GM18526 (cell line): ENCODE results near the gene IRAK2.

Experiments used
- POLR2A ChIP-seq: IDR thresholded peaks from 3 replicates; pipeline ENCODE4 v1.6.1; 2011; ENCODE audit not compliant: insufficient read length; ENCODE audit errors: extremely low read depth

Gene IRAK2

DNA sequence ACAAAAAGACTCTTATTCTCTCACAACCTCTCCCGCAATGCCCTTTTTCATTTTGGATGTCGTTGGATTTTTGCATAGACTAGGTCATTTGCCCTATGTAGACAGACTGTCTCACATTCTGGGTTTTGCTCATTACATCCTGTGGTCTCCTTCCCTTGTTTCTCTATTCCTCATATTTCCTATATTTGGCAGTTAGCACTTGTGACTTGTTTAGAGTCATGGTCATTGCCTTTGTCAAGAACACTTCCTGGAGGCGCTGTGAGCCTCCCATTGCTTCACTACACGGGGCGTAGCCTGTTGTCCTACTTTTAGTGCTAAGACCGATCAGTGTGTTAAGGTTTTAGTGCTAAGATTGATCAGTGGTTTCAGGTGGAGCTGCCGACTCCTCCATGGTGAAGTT lies 67.4 kb downstream of the IRAK2 start:
- TF ChIP-seq POLR2A, result no peak

DNA sequence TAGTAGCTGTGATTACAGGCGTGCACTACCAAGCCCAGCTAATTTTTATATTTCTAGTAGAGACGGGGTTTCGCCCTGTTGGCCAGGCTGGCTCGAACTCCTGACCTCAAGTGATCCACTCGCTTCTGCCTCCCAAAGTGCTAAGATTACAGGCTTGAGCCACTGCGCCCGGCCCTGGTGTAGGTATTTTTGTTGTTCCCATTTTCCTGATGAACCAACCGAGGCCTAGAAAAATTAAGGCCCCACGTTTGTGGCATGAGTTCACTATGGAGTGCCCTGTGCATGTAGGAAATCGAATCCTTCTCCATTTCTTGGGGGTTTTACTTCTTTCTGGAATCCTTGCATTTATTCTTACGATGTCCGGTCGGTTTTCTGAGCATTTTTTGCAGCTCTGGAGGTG lies 69.3 kb downstream of the IRAK2 start:
- TF ChIP-seq POLR2A, result no peak

DNA sequence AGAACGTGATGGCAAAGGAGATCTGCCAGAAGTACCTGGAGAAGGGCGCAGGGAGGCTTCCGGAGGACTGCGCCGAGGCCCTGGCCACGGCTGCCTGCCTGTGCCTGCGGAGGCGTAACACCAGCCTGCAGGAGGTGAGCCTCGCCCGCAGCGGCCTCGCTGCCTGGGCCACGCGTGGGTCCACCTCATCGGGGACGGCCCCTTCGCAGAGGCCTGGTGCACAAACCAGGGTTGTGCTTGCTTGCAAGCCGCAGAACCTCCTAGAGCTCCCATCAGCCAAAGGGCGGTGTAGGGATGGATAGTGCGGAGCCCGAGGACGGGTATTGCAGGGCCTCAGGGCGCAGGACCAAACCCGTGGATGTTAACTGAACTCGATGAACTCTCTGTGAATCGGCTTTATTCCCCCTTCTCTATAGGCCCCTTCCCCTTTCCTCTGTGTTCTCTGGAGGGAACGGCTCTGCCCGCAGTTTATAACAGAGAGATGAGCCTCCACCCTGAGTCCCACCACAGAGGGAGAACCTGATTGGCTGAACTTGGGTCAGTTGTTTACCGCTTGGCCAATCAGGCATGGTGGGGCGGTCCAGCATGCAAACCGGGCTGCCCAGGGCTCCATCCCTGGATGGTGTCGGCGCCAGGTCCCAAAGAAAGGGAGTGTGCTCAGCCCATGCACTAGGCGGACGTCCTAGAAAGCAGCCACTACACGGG lies 70.0 kb downstream of the IRAK2 start:
- TF ChIP-seq POLR2A, result no peak

DNA sequence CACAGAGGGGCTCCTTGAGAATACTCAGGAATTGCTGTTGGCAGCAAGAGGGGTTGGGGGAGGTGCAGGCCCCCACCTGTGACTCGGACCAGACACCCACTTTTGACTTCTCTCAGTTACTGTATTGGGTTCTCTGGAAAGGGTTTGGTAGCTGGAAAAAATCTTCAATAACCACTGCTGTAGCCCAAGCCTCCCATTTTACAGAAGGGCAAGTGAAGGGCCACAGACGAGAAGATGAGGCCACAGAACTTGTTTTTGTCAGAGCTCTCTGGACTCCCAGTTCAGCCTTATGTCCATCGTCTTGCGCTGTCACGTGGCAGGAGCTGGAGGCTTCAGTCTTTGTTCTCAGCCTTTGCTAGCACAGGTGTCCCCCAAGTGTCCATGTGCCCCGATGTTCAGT lies 70.8 kb downstream of the IRAK2 start:
- TF ChIP-seq POLR2A, result no peak

DNA sequence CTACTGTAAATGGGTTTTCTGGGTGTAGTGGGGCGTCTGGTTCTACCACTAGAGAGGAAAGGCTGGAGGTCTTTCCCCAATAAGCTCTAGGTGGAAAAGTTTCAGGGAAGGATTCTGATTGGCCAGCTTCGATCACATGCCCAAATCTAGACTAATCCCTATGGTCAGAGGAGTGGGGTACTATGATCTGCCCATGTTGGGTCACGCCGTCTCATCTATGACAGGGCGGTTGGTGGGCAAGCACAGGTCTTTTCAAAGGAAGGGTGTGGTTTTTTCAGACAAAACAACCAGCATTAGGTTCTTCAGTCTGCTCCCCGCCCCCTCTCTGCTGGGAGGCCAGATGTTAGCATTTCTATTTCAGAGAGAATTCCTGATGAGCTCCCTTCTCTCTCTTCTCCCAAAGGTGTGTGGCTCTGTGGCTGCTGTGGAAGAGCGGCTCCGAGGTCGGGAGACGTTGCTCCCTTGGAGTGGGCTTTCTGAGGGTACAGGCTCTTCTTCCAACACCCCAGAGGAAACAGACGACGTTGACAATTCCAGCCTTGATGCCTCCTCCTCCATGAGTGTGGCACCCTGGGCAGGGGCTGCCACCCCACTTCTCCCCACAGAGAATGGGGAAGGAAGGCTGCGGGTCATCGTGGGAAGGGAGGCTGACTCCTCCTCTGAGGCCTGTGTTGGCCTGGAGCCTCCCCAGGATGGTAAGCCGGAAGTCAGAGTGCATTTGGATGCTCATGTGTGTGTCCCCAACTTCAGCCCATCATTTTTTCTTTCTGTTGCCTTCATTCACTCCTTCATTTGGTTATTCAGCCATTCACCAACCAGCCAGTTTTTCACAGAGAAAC lies 73.8 kb downstream of the IRAK2 start:
- TF ChIP-seq POLR2A, result no peak

DNA sequence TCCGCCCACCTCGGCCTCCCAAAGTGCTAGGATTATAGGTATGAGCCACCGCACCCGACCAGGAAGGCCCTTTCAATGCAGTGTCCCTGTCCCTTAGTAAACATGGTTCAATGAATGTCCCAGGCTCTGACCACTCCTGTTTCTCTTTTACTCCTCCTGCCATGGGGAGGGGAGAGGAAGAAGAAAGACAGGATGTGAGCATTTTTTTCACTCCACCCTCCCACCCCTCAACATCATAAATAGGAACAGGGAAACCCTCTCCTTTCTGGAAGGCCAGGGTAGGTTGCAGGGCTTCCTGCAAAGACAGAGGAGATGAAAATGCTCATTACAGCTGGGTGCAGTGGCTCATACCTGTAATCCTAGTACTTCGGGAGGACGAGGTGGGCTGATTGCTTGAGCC lies 76.1 kb downstream of the IRAK2 start:
- TF ChIP-seq POLR2A, result no peak

DNA sequence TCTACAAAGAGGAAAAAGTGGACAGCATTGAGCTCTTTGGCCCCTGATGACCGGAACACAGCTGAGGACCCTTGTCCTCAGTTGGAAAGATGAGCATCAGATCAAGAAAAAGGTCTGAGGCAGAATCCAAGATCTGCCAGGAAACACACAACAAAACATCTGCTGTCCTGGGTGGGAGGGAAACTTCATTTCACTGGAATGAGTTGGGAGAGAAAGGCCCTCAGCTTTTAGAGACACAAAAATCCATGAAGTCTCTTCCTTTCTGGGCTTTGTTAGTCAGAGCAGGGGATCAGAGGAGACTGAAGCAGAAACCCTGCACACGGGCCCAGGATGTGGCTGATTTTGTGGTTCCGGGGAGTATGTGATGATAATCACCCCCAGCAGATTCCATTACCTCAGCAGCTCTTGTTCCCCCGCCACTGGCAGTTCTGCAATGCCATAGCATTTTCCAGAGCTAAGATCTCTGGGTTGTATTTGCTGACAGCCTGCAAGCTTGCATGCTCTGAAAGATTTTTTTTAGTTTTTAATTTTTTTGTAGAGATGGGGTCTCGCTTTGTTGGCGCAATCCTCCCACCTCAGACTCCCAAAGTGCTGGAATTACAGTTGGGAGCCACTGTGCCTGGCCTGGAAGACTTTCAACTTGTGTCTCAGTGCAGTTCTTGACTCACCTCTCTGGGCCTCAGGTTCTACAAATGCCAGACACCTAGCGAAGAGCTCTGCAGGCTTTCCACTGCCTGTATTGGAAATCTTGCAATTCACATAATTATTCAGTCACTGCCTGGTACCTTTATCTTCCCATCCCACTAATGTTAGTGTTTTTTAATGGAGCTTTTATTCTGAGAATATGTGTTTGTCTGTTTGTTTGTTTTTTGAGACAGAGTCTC lies 77.7 kb downstream of the IRAK2 start:
- no peak for TF ChIP-seq POLR2A

DNA sequence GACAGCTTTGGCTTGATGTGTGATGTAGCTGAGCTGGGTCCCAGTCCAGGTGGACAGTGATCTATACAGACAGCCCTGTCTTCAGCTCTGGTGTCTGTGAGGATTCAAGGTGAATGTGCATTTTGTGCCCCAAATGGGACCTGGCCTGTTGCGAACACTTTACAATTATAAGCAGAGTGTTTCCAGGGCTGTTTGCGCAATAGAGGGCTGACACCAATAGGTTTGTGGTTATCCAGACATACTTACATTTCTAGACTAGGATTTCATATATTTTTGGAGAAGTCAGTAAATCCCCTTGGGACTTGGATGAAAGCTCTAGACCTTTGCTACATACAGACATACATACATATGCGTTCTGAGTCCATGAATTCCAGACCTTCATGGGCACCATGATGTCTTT lies 79.3 kb downstream of the IRAK2 start:
- TF ChIP-seq POLR2A, result no peak

DNA sequence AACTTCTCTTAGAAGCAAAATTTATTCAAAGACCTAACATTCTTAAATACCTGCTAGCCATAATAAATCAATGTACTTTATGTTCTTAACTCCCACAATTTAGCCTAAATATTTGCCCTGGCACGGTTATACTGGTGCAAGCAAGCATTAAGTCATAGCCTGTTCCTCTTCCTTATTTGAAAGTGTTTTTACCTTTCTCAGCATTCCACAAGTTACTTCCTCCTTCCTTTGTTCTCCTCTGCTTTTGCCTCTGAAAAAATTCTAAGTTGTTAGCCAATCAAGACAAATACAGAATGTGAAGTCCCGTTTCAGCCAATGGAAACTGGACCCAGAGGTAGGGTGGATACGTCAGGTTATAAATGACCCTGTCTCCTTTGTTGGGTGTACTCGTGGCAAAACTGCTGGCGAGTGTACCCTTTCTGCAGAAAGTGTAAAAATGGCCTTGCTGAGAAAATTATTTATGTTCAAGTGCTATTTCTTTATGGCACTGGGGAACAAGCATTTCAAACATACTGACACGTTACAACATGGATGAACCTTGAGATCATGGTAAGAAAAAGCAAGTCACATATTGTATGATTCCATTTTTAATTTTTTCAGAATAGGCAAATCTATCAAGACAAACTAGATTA lies 80.5 kb downstream of the IRAK2 start:
- no peak for TF ChIP-seq POLR2A

DNA sequence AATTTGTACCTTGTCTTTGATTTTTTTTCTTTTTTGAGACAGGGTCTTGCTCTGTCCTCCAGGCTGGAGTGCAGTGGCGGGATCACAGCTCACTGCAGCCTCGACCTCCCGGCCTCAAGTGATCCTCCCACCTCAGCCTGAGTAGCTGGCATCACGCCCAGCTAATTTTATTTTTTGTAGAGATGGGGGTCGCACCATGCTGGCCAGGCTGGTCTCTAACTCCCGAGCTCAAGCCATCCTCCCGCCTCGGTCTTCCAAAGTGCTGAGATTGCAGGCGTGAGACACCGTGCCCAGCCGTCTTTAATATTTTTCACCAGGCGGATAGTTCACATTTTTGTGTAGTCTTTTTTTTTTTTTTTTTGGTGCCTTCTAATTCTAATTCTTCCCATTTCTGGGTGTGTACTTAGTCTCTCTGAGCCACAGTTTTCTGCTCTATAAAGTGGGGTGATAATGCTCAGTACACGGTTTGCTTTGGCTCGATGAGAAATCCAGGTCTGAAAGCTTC lies 83.0 kb downstream of the IRAK2 start:
- TF ChIP-seq POLR2A, result no peak

DNA sequence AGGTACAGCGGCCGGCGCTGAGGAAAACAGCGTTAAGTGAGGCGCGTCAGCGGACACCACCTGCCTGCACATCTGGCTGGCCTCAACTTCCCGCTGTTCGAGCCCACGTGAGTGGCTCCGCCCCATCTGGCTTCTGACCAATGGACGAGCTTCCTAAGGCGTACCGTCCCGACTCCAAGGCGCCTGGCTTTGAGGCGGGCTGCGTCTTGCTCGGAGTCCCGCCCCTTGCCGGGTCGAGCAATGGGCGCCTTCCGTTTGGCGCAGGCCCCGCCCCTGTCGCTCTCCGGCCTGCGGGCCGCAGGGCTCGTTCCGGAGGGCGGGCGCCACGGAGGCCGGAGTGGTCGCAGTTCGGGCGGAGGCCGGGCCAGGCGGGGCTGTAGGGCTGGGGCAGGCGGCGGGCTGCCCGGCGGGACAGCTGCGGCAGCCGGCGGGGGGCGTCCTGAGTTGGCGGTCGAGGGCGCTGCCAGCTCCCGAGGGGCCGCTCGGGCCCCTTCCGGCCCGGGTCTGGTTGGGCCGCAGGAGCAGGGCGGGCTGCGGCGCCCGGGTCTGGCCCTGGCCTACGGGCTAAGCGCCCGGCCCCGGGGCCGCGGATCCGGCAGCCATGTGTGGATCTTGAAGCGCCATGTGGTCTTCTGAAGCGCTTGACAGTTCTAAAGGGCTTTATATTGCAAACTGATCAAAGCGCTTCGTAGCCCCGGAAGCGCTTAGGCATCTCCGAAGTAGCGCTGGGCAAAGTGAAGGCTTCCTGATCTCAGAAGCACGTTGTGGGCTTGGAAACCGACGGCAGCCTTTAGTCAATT lies 83.7 kb downstream of the IRAK2 start, which contains the start of gene TATDN2:
TSS of gene TATDN2 (plus strand) at position 276 of the 800 bp plus-strand sequence. CDS start 742 bp downstream, outside the sequence.
- peak; percentile 88 for TF ChIP-seq POLR2A

DNA sequence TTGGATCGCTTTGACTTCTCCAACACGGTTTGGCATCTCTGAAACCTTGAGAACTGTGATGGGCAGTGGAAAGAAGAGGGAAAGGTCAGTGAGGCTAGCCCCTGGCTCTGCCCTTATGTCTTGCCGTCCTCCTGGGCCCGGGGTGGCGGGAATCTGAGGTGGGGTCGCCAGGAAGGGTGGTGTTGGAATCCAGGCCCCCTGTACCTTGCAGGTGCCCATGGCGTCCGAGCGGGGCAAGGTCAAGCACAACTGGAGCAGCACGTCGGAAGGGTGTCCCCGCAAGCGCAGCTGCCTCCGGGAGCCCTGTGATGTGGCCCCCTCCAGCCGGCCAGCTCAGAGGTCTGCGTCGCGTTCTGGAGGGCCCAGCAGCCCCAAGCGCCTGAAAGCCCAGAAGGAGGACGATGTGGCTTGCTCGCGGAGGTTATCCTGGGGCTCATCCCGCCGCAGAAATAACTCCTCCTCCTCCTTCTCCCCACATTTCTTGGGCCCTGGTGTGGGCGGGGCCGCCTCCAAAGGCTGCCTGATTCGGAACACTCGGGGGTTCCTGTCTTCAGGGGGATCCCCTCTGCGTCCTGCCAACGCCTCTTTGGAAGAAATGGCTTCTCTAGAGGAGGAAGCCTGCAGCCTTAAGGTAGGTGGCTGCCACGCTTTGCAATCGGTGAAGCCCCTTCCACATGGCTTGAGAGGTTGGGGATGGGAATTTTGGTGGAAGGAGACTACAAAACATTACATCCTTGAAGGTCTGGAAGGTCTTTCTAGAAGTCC lies 84.4 kb downstream of the IRAK2 start:
- peak; percentile 23 for TF ChIP-seq POLR2A

DNA sequence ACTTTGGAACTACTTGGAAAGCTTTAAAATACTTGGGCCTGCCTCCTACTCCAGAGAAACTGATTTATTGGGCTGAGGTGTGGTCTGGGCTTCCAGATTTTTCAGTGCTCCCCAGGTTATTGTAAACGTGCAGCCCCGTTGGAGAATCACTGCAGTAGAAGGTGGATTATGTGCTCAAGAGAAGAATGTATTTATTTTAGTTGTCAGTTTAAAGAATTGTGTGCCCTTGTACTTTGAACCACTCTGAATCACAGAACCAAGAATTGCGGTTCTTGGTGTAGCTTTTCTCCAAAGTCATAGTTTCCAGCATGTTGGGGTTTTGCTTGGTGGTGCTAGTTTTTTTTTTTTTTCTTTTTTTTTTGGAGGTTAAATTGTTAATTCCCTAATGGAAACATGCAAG lies 85.1 kb downstream of the IRAK2 start:
- TF ChIP-seq POLR2A, result no peak
